Measurements from ENCODE around the gene MCEMP1. TPM values are rescaled to one million over a fixed set of nuclear protein-coding genes. Genes with fewer than 3 reads are reported as not detected.

The MCEMP1 gene
- total and polyA plus RNA-seq, 7 donors: 0.36 to 2.8 (median 0.50) TPM; not detected in 1

DNA sequence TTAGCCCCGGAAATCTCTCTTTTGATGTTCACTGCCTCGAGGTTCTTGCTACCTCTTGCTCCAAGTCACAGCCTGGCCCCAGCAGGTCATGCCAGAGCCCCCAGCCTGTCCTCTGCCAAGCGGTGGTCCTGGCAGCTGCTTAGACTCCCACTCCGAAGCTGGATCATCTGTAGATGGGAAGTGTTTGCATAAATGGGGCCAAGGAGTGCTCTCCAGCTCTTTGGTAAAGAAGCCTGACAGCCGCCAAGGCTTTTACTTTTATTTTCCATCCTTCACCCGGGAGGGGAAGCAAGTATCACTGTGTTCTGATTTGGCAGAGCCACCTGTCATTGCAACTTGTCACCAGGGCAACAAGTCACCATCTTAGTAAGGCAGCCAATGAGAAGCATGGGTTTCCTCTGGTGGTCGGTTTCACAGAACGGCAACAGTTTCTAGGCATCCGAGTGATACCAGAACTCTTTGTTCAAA lies 18.6 kb upstream of the MCEMP1 start:
- Histone ChIP-seq H3K4me3 (no peak overlapping the region), H3K9me3 (no peaks in the 10 kb centered on the region), H3K4me1 (no peaks in the 10 kb centered on the region), H3K27ac (no peak overlapping the region), H3K36me3 (no peaks in the 10 kb centered on the region), H3K27me3 (peaks cover 0 to 7% (median 6%) of the 10 kb centered on the region in 3 donors)
- intact Hi-C loops (cut with DNase I): no loop called here
- 29 to 50% methylated on average over 9 of the region's 9 CpGs for WGBS, 2 donors
- no peak for DNase-seq
- TF ChIP-seq POLR2A (IDR thresholded peaks at IDR 0.05) (no peak), POLR2AphosphoS5 (IDR thresholded peaks at IDR 0.05) (no peak), EP300 (IDR thresholded peaks at IDR 0.05) (no peak)
- TF ChIP-seq, protein P1, sequence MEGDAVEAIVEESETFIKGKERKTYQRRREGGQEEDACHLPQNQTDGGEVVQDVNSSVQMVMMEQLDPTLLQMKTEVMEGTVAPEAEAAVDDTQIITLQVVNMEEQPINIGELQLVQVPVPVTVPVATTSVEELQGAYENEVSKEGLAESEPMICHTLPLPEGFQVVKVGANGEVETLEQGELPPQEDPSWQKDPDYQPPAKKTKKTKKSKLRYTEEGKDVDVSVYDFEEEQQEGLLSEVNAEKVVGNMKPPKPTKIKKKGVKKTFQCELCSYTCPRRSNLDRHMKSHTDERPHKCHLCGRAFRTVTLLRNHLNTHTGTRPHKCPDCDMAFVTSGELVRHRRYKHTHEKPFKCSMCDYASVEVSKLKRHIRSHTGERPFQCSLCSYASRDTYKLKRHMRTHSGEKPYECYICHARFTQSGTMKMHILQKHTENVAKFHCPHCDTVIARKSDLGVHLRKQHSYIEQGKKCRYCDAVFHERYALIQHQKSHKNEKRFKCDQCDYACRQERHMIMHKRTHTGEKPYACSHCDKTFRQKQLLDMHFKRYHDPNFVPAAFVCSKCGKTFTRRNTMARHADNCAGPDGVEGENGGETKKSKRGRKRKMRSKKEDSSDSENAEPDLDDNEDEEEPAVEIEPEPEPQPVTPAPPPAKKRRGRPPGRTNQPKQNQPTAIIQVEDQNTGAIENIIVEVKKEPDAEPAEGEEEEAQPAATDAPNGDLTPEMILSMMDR (IDR thresholded peaks at IDR 0.05): no peak

DNA sequence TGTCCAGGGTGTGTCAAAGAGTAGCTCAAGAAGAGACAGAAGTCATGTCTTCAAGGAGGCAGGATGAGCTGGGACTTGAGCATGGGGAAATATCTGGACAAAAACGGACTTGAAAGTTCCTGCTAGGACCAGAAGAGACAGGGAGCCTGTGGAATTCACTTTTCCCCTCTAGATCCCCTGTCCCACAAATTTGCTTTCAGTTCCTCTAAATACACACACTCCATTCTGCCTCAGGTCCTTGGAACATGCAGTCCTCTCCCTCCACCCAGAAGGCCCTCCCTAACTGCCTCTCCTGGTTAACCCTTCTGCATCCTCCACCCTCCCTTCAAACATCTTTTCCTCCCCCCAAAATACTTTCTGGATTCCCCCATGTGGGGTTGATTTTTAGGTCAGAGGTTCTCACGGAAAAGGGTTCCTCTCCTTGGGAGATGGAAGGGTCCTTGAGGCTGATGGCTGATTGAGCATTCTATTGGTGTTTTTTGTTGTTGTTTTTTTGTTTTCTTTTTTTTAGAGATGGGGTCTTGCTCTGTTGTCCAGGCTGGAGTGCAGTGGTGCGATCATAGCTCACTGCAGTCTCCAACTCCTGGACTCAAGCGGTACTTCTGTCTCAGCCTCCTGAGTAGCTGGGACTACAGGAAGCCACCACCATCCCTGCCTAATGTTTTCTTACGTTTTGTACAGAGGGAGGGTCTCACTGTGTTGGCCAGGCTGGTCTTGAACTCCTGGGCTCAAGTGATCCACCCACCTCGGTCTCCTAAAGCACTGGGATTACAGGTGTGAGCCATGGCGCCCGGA lies 14.9 kb upstream of the MCEMP1 start:
- 78 to 80% methylated on average over 8 of the region's 8 CpGs for WGBS, 2 donors
- H3K27me3 ChIP-seq: peaks cover 0 to 11% (median 9%) of the 10 kb centered on the region in 3 donors

DNA sequence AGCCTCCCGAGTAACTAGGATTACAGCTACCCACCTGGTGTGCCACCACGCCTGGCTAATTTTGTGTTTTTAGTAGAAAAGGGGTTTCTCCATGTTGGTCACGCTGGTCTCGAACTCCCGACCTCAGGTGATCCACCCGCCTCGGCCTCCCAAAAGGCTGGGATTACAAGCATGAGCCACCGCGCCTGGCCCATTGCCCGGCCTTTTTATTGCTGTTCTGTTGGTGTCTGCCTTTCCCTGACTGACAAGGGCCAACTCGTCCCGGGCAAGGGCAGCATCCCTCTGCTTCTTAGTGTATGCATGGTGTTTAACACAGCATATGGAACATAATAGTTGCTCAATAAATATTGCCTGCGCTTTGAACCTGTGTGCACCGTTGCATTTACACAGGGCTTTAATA lies 14.2 kb upstream of the MCEMP1 start:
- DNase-seq: no peak
- intact Hi-C loops (cut with DNase I): no loop called here
- WGBS, 2 donors: 36 to 80% methylated on average over 14 of the region's 14 CpGs
- Histone ChIP-seq H3K27me3 (peaks cover 0 to 11% (median 9%) of the 10 kb centered on the region in 3 donors), H3K9me3 (no peaks in the 10 kb centered on the region), H3K4me1 (no peaks in the 10 kb centered on the region), H3K36me3 (no peaks in the 10 kb centered on the region), H3K27ac (no peak overlapping the region), H3K4me3 (no peak overlapping the region)
- no peak for TF ChIP-seq POLR2AphosphoS5 (IDR thresholded peaks at IDR 0.05)
- TF ChIP-seq, protein P1 (IDR thresholded peaks at IDR 0.05): no peak

More for the DNA sequence above, 14.9 kb upstream of the MCEMP1 start:
- no peak overlapping the region for H3K4me3 ChIP-seq
- H3K9me3 ChIP-seq: no peaks in the 10 kb centered on the region
- no peak overlapping the region for H3K27ac ChIP-seq
- H3K4me1 ChIP-seq: no peaks in the 10 kb centered on the region
- TF ChIP-seq POLR2A (IDR thresholded peaks at IDR 0.05): no peak
- intact Hi-C loops (cut with DNase I): no loop called here
- H3K36me3 ChIP-seq: no peaks in the 10 kb centered on the region
- no peak for DNase-seq

DNA sequence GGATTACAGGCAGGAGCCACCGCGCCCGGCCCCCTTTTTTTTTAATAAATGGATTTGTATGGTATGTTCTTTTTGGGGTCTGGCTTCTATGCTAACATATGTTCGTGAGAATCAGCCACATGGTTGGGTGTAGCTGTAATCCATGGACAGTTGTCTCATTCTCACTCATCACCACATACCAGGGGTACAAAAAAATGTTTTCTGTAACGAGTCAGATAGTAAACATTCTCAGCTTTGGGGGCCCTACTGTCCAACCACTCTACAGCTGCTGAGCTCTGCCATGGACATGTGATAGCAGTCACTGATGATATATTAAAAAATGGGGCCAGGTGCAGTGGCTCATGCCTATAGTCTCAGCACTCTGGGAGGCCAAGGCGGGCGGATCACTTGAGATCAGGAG lies 13.2 kb upstream of the MCEMP1 start:
- peaks cover 0 to 15% (median 9%) of the 10 kb centered on the region in 3 donors for H3K27me3 ChIP-seq
- 77 to 87% methylated on average over 7 of the region's 7 CpGs for WGBS, 2 donors
- H3K4me1 ChIP-seq: no peaks in the 10 kb centered on the region
- H3K36me3 ChIP-seq: no peaks in the 10 kb centered on the region
- intact Hi-C loops (cut with DNase I): no loop called here
- TF ChIP-seq, protein P1 (IDR thresholded peaks at IDR 0.05): no peak
- TF ChIP-seq POLR2AphosphoS5 (IDR thresholded peaks at IDR 0.05): no peak
- no peak for TF ChIP-seq EP300 (IDR thresholded peaks at IDR 0.05)
- TF ChIP-seq POLR2A (IDR thresholded peaks at IDR 0.05): no peak
- no peak for DNase-seq
- H3K27ac ChIP-seq: no peak overlapping the region
- no peaks in the 10 kb centered on the region for H3K9me3 ChIP-seq
- no peak overlapping the region for H3K4me3 ChIP-seq

DNA sequence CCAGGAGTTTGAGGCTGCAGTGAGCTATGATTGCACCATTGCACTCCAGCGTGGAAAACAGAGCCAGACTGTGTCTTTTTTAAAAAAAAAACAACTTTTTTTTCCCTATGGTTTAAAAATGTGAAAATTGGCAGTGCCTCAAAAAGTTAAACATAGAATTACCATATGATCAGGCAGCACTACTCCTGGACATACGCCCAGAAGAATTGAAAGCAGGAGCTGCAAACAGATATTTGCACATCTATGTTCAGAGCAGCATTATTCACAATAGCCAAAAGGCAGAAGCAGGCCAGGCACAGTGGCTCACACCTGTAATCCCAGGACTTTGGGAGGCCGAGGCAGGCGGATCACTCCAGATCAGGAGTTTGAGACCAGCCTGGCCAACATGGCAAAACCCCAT lies 11.8 kb upstream of the MCEMP1 start:
- intact Hi-C loops (cut with DNase I): no loop called here
- Histone ChIP-seq H3K4me1 (no peaks in the 10 kb centered on the region), H3K36me3 (no peaks in the 10 kb centered on the region), H3K27ac (no peak overlapping the region), H3K4me3 (no peak overlapping the region), H3K27me3 (peaks cover 0 to 27% (median 18%) of the 10 kb centered on the region in 3 donors), H3K9me3 (no peaks in the 10 kb centered on the region)
- DNase-seq: no peak
- WGBS, 2 donors: 34 to 69% methylated on average over 4 of the region's 4 CpGs
- TF ChIP-seq, protein P1 (IDR thresholded peaks at IDR 0.05): no peak
- TF ChIP-seq POLR2A (IDR thresholded peaks at IDR 0.05) (no peak), POLR2AphosphoS5 (IDR thresholded peaks at IDR 0.05) (no peak), EP300 (IDR thresholded peaks at IDR 0.05) (no peak)

All from sigmoid colon (tissue), 7 donors.